GM20431 (cell line): ENCODE results near the gene IFT20.

ENCODE experiments used
- in situ Hi-C: fragments of 300-500 bp; cut with MseI, MboI; formaldehyde crosslinking; loops from one replicate; pipeline ENCODE4 v1.15.0; 2020; ENCODE audit warnings: low sequenced_read_pairs; ENCODE audit not compliant: unreplicated experiment

IFT20 gene

DNA sequence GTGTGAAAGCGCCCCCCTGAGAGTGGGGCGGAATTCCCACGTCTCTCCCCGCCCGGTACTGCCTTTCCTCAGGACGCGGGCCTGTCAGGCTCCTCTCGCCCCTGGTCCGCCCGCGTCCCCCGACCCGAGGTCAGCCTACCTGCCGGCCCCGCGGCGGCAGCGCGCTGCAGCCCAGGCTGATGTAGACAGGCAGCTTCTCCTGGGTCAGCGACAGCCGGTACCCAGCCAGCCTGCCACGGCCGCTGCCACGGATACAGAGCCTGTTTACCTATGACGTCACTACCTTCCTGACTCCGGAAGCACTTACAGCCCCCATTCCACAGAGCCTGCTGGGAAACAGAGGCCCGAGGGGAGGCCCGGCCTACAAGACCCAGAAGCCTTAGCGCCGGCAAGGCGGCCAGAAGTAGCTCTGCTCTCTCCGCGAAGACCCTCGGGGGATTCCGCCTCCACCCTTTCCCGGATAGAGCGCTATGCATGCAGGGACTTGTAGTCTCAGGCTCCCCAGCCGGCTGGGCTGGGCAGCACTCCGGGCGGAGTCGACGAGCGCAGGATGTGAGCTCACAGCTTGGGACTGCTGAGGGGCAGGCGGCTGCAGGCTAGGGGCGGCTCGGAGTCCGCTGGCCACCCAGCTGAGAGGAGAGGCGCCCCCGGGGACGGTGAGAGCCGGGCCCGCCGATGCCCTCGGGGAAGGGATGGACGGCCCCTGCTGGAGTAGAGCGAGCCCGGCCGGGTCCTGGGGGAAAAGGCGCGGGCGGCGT lies at the start of gene IFT20, which contains the start of gene TNFAIP1:
TSS of gene IFT20 (minus strand) at position 272 of the 758 bp plus-strand sequence. CDS start 3,487 bp downstream, outside the sequence.
TSS of gene TNFAIP1 (plus strand) at position 561 of the 758 bp plus-strand sequence. CDS start 3,761 bp downstream, outside the sequence.
- in situ Hi-C loops: no loop called here

GRCh38 chr17:28385037-28385400 lies 49.7 kb upstream of the IFT20 start:
- in situ Hi-C loops: no loop called here

DNA sequence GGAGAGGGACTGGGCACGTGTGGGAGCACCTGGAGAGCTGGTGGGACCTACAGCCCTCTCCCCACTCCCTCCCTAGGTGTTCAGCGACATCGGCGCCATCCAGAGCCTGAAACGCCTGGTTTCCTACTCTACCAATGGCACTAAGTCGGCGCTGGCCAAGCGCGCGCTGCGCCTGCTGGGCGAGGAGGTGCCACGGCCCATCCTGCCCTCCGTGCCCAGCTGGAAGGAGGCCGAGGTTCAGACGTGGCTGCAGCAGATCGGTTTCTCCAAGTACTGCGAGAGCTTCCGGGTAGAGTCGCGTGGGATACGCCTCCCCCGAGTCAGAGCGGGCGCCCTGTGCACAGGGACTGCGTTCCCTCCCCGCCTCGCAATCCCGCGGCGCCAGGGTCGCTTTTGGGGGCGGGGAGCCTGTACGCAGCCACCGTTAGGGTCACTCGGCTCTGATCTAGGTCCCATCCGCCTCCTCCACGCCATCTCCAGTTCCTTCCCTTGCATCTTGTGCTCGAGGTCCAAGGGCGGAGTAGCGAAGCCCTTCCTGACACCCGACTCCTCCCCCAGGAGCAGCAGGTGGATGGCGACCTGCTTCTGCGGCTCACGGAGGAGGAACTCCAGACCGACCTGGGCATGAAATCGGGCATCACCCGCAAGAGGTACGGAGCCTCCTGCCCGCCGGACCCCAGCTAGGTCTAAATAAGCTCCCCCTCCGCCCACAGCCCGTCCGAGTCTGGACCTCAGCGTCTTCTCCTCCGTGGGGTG lies 49.2 kb upstream of the IFT20 start:
- in situ Hi-C loops: no loop called here

- in situ Hi-C loops: no loop called here
Observed at GRCh38 chr17:28381141-28381825, 46.0 kb upstream of the IFT20 start.

GRCh38 chr17:28379814-28380801 lies 44.8 kb upstream of the IFT20 start:
- in situ Hi-C loops: no loop called here

DNA sequence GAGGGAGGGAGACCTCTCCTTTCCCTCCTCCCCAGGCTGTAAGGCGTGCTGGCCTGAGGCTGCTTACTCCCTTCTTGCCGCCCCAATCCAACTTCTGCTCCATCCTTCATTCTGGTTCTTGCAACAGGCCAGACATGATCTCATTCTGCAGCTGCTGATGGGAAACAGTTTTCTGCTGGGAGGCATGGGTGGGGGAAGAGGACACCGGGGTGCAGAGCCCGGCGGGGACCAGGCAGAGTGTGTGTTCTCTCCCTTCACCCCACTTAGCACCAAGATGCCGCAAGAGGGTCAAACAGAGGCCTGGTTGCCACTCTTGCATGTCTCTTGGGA lies 37.6 kb upstream of the IFT20 start:
- in situ Hi-C loops: no loop called here

GRCh38 chr17:28372203-28372944 lies 37.1 kb upstream of the IFT20 start:
- in situ Hi-C loops: no loop called here

- in situ Hi-C loops: no loop called here
Observed at GRCh38 chr17:28371245-28372202, 36.3 kb upstream of the IFT20 start, which contains the start of gene SARM1. Gene SARM1, plus strand, starts transcription at chr17:28371694. Its CDS starts 339 bp downstream, at chr17:28372033.

- in situ Hi-C loops: no loop called here
Observed at GRCh38 chr17:28370744-28371103, 35.5 kb upstream of the IFT20 start.

DNA sequence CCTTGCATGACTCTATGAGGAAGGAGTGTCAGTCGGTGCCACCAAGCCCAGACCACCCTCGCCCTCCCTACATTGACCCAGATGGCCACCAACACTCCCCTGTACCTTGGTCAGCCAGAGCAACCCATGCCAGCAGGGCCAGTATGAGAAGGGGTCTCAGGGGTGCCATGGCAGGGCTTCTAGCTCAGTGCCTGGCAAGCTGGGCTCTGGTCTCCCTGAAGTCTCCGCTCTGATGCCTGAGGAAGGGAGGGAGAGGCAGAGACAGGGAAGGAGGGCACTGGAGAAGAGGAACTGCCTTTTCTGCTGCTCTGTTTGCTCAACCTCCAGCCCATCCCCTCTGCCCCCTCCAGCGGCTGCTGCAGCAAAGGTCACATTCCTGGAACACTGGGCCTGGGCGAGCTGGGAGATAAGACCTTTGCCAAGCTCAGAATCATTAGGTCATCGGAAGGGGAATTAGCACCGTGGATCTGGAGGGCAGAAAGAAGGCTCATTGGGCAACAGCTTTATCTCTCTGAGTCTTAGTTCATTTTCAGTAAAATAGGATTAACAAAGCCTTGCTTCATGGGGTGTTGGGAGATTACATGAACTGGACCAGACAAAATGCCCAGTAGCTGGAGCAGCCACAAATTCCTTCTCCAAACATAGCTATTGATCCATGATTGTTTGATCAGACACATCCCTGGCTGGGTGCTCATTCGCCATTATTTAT lies 34.9 kb upstream of the IFT20 start, which contains the start of gene VTN:
TSS of gene VTN (minus strand) at position 273 of the 709 bp plus-strand sequence. CDS start at position 169, 104 bp downstream.
- in situ Hi-C loops: no loop called here

DNA sequence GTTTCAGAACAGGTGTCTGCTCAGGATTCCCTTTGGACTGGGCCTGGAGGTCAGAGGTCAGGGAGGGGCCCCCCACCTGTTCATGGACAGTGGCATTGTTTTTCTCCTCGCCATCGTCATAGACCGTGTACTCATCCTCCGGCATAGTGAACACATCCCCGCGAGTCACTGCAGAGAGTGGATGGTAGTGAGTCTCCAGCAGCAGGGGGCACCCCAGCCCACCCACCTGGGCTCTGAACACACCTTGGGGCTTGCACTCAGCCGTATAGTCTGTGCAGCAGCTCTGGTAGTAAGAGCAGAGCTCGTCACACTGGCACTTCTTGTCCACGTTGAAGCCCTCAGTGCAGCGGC lies 34.4 kb upstream of the IFT20 start:
- in situ Hi-C loops: no loop called here

DNA sequence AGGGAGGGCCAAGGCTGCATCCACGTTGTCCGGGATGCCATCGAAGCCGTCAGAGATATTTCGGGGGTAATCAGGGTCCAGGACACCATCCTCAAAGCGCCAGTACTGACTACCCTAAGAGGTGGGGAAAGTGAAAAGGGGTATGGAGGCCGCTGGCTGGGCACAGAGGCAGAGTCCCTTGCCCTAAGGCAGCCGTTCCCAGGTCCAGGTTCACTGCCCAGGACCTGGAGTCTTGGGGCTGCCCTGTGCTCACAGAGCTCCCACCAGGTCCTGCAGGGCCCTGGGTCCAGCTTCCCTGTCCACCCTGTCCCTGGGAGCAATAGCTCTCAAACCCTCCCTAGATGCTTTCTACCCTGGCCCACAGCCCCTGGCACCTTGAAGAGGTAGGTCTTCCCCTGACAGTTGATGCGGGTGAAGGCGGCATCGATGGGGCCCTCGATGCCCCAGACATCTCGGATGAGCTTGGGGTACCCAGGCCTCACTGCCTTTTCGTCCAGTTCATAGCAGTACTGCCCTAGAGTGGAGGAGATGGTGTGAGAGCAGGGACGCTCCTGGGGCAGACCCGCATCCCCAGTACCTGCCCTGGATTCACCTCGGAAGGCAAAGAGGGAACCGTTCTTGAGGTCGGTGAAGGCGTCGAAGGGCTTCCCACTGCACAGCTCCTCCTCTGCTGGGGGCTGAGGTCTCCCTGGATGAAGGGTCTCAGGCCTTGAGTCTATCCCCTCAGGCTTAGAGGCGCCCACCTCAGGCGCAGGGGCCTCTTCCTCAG lies 33.8 kb upstream of the IFT20 start:
- in situ Hi-C loops: no loop called here

DNA sequence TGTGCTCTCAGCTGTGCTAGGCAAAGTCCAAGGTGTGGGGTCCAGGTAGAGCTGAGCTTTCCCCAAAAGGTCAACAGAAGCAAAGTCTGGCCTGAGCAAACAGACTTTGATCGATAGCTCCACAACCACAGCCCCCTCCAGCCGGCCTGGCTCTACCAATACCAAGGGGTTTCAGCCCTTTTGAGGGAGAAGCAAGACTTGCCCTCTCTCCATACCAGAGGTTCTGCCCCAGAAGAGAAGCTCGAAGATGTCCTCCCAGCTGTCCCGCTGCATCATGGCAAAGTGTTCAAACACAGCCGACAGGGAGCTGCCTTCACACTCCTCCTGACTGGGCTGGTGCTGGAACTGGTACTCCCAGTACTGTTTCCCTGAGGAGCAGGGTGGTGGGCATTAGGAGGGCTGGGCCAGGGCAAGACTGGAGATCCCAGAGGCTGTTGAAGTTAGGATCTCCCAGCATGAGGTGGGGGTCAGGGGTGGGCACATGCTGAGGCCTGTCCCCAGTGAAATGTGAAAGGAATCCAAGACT lies 33.1 kb upstream of the IFT20 start:
- in situ Hi-C loops: no loop called here

DNA sequence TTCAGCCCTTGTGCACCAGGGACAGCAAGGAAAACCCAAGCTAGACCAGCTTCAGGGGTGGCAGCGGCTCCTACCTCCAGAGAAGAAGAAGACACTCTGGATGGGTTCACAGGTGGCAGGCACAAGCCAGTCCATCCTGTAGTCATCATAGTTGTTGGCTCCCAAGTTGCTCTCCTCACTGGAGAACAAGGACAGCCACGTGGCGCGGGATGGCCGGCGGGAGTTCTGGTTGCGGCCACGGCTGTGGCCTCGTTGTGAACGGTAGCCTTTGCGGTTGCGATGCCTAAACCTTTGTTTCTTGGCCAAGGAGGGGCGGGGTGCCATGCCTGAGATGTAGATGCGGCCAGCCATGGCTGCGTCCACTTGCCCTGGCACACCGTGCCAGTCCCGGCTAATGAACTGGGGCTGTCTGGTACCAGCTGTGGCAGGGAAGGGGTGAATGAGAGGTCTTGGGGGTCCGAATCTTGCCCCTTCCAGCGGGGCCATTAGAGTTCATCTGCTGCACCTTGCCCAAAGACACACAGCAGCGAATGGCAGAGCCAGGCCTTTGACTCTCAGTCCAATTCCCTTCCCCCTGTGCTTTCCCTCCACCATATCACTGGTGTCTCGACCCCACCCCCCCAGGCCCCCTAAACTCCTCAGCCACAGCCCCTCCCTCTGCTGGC lies 32.5 kb upstream of the IFT20 start:
- in situ Hi-C loops: no loop called here

GRCh38 chr17:28366605-28367004 lies 31.3 kb upstream of the IFT20 start:
- in situ Hi-C loops: no loop called here

GRCh38 chr17:28365487-28365886 lies 30.2 kb upstream of the IFT20 start:
- in situ Hi-C loops: no loop called here
